GM12891 (cell line): ENCODE data around the gene ALDH9A1.

Source experiments
- PAX5 ChIP-seq: IDR thresholded peaks from 2 replicates; pipeline ENCODE4 v1.6.1; 2011; ENCODE audit warnings: low read length, moderate library complexity, mild to moderate bottlenecking; ENCODE audit not compliant: insufficient read depth, severe bottlenecking
- POLR2A ChIP-seq: IDR thresholded peaks from 2 replicates; pipeline ENCODE4 v1.6.1; 2011; ENCODE audit warnings: low read depth, low read length, control low read depth
- POLR2AphosphoS5 ChIP-seq: IDR thresholded peaks from 2 replicates; pipeline ENCODE4 v1.6.1; 2011; ENCODE audit warnings: low read depth, low read length, control low read depth
- POU2F2 ChIP-seq: IDR thresholded peaks from 2 replicates; pipeline ENCODE4 v1.6.1; 2011; ENCODE audit warnings: low read depth, mild to moderate bottlenecking, control low read depth, low read length, moderate library complexity
- SPI1 ChIP-seq: IDR thresholded peaks from 2 replicates; pipeline ENCODE4 v1.6.1; 2011; ENCODE audit warnings: low read depth, low read length, control low read depth
- TAF1 ChIP-seq: IDR thresholded peaks from 2 replicates; pipeline ENCODE4 v1.6.1; 2011; ENCODE audit warnings: low read depth, low read length, control low read depth

DNA sequence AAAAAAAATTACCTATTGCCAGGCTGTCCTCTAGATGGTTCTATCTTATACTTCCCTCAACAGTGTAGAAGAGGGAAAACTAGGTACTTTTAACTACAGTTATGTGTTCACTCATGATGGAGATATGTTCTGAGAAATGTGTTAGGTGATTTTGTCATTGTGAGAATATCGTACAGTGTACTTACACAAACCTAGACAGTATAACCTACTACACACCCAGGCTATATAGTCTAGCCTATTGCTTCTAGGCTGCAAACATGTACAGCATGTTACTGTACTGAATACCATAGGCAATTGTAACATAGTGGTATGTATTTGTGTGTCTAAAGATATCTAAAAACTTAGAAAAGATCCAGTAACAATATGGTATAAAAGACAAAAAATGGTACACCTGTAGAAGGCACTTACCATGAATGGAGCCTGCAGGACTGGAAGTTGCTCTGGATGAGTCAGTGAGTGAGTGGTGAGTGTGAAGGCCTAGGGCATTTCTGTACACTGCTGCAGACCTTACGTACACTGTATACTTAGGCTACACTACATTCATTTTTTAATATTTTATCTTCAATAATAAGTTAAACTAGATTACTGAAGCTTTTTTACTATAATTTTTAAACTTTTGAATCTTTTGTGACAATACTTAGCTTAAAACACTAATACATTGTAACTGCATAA, 54.2 kb downstream of the ALDH9A1 start:
- TF ChIP-seq POLR2A (no peak), SPI1 (no peak), TAF1 (no peak), POLR2AphosphoS5 (no peak), PAX5 (no peak), POU2F2 (no peak)
